SK-N-SH treated with all-trans-retinoic acid at 6 μM for 48 hours (cell line): ENCODE measurements around the gene MATN4.

ENCODE experiments used
- ATAC-seq: fragments of 200-7000 bp; cut with Tn5 transposase; 3 replicates; pipeline ENCODE4 v1.9.1; 2020; ENCODE audit warnings: mild to moderate bottlenecking, moderate library complexity
- ARNTL ChIP-seq: fragments of 450-650 bp; formaldehyde crosslinking; IDR thresholded peaks from 2 replicates; pipeline ENCODE4 v1.5.0; 2020; ENCODE audit warnings: low read depth, mild to moderate bottlenecking, moderate library complexity, borderline replicate concordance
- BACH2 ChIP-seq: fragments of 250-450 bp; sonication (Bioruptor Pico); IDR thresholded peaks from 2 replicates; pipeline ENCODE4 v1.9.0; 2021; ENCODE audit warnings: mild to moderate bottlenecking, borderline replicate concordance
- CSDC2 ChIP-seq: fragments of 250-450 bp; sonication (Bioruptor Pico); IDR thresholded peaks from 2 replicates; pipeline ENCODE4 v1.5.0; 2020; ENCODE audit warnings: mild to moderate bottlenecking, moderate library complexity
- ESRRG ChIP-seq: fragments of 250-450 bp; sonication (Bioruptor Pico); IDR thresholded peaks from 2 replicates; pipeline ENCODE4 v1.6.1; 2021; ENCODE audit warnings: mild to moderate bottlenecking
- GLIS3 ChIP-seq: fragments of 250-450 bp; sonication (Bioruptor Pico); IDR thresholded peaks from 2 replicates; pipeline ENCODE4 v1.5.0; 2020; ENCODE audit warnings: mild to moderate bottlenecking, moderate library complexity
- ISL1 ChIP-seq: fragments of 250-450 bp; sonication (Bioruptor Pico); IDR thresholded peaks from 2 replicates; pipeline ENCODE4 v2.1.2; 2022; ENCODE audit warnings: mild to moderate bottlenecking, moderate library complexity
- OSR1 ChIP-seq: fragments of 250-450 bp; sonication (Bioruptor Pico); IDR thresholded peaks from 2 replicates; pipeline ENCODE4 v1.8.0; 2022; ENCODE audit warnings: moderate library complexity, mild to moderate bottlenecking, inconsistent platforms
- PPARA ChIP-seq: fragments of 250-450 bp; sonication (Bioruptor Pico); IDR thresholded peaks from 2 replicates; pipeline ENCODE4 v1.5.0; 2020; ENCODE audit warnings: mild to moderate bottlenecking, borderline replicate concordance
- RARB ChIP-seq: fragments of 250-450 bp; sonication (Bioruptor Pico); IDR thresholded peaks from 2 replicates; pipeline ENCODE4 v1.8.0; 2021; ENCODE audit warnings: mild to moderate bottlenecking, moderate library complexity
- SNAI2 ChIP-seq: fragments of 250-450 bp; sonication (Bioruptor Pico); IDR thresholded peaks from 2 replicates; pipeline ENCODE4 v1.5.0; 2020; ENCODE audit warnings: mild to moderate bottlenecking, moderate library complexity
- TCF4 ChIP-seq: fragments of 250-450 bp; sonication (Bioruptor Pico); IDR thresholded peaks from 2 replicates; pipeline ENCODE4 v1.8.0; 2021; ENCODE audit warnings: mild to moderate bottlenecking, moderate library complexity, borderline replicate concordance
- TOX ChIP-seq: fragments of 250-450 bp; sonication (Bioruptor Pico); IDR thresholded peaks from 2 replicates; pipeline ENCODE4 v1.8.0; 2021; ENCODE audit warnings: mild to moderate bottlenecking, moderate library complexity, borderline replicate concordance
- ZC3H10 ChIP-seq: fragments of 250-450 bp; sonication (Bioruptor Pico); IDR thresholded peaks from 2 replicates; pipeline ENCODE4 v1.5.1; 2021; ENCODE audit warnings: mild to moderate bottlenecking, moderate library complexity
- ZFP3 ChIP-seq: fragments of 250-450 bp; sonication (Bioruptor Pico); IDR thresholded peaks from 2 replicates; pipeline ENCODE4 v1.5.0; 2020; ENCODE audit warnings: mild to moderate bottlenecking, moderate library complexity
- ZNF565 ChIP-seq: fragments of 450-650 bp; formaldehyde crosslinking; conservative IDR thresholded peaks from 2 replicates; pipeline ENCODE4 v1.5.0; 2020; ENCODE audit warnings: low read depth, mild to moderate bottlenecking, moderate library complexity
- ZNF8 ChIP-seq: fragments of 450-650 bp; formaldehyde crosslinking; IDR thresholded peaks from 2 replicates; pipeline ENCODE4 v1.5.0; 2020; ENCODE audit warnings: mild to moderate bottlenecking, moderate library complexity
- TF ChIP-seq, protein P1 (sequence below): fragments of 250-450 bp; sonication (Bioruptor Pico); IDR thresholded peaks from 2 replicates; pipeline ENCODE4 v1.5.0; 2020; ENCODE audit warnings: mild to moderate bottlenecking, moderate library complexity
- TF ChIP-seq, protein P2 (sequence below): fragments of 250-450 bp; sonication (Bioruptor Pico); IDR thresholded peaks from 2 replicates; pipeline ENCODE4 v1.8.0; 2021; ENCODE audit warnings: low read depth, mild to moderate bottlenecking, moderate library complexity, borderline replicate concordance
- TF ChIP-seq, protein P3 (sequence below): fragments of 250-450 bp; sonication (Bioruptor Pico); IDR thresholded peaks from 2 replicates; pipeline ENCODE4 v1.5.1; 2021; ENCODE audit warnings: mild to moderate bottlenecking, moderate library complexity

MATN4 gene

DNA sequence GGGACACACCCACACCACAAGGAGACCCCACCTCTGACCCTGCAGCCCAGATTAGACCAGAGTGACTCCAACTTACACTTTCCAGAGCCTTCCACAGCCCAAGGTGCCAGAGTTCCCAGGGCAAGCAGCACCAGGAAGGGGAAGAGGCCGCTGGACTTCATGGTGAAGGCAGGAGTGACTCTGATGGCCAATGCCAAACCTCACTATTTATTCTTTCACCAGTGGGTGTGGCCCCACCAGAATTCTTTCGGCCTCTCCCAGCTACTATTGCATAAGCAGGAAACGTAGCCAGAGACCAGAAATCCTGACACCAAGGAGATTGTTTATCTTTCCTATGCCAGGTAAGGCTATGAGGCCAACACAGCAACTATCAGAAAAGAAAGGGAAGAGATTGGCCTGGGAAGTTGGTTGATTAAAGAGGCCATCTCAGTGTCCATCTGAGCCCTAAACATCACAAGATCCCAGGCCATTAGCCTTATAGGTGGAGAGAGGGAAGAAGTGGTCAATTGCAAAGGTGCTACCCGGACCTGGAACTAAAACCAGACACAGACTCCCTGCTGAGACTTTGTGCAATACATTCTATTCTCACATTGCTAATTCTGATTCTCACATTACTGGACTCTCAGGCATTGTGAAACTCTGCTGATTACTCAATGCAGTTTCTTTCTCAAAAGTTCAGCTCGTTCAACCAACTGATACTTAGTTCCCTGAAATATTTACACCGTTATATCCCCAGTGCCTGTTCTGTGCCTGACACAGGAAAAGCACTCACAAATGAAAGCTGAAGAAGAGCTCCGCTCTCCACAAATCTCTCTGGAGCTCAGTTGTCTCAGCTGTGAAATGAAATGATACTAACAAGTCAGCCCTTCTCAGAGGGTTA lies 53.5 kb downstream of the MATN4 start, which contains the start of gene SLPI:
Gene SLPI, minus strand, starts transcription at position 182 of the 880 bp plus-strand sequence. Its CDS starts 21 bp downstream, at position 161.
- TF ChIP-seq, protein P1, sequence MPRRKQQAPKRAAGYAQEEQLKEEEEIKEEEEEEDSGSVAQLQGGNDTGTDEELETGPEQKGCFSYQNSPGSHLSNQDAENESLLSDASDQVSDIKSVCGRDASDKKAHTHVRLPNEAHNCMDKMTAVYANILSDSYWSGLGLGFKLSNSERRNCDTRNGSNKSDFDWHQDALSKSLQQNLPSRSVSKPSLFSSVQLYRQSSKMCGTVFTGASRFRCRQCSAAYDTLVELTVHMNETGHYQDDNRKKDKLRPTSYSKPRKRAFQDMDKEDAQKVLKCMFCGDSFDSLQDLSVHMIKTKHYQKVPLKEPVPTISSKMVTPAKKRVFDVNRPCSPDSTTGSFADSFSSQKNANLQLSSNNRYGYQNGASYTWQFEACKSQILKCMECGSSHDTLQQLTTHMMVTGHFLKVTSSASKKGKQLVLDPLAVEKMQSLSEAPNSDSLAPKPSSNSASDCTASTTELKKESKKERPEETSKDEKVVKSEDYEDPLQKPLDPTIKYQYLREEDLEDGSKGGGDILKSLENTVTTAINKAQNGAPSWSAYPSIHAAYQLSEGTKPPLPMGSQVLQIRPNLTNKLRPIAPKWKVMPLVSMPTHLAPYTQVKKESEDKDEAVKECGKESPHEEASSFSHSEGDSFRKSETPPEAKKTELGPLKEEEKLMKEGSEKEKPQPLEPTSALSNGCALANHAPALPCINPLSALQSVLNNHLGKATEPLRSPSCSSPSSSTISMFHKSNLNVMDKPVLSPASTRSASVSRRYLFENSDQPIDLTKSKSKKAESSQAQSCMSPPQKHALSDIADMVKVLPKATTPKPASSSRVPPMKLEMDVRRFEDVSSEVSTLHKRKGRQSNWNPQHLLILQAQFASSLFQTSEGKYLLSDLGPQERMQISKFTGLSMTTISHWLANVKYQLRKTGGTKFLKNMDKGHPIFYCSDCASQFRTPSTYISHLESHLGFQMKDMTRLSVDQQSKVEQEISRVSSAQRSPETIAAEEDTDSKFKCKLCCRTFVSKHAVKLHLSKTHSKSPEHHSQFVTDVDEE (CRISPR knock-in tag): no peak
- TF ChIP-seq TCF4 (CRISPR knock-in tag): no peak
- TF ChIP-seq ISL1 (CRISPR knock-in tag): no peak
- TF ChIP-seq CSDC2 (CRISPR knock-in tag): no peak
- no peak for TF ChIP-seq TOX (CRISPR knock-in tag)
- no peak for TF ChIP-seq ZNF565
- TF ChIP-seq ZFP3 (CRISPR knock-in tag): no peak
- TF ChIP-seq, protein P2, sequence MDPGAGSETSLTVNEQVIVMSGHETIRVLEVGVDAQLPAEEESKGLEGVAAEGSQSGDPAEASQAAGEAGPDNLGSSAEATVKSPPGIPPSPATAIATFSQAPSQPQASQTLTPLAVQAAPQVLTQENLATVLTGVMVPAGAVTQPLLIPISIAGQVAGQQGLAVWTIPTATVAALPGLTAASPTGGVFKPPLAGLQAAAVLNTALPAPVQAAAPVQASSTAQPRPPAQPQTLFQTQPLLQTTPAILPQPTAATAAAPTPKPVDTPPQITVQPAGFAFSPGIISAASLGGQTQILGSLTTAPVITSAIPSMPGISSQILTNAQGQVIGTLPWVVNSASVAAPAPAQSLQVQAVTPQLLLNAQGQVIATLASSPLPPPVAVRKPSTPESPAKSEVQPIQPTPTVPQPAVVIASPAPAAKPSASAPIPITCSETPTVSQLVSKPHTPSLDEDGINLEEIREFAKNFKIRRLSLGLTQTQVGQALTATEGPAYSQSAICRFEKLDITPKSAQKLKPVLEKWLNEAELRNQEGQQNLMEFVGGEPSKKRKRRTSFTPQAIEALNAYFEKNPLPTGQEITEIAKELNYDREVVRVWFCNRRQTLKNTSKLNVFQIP (CRISPR knock-in tag): no peak
- TF ChIP-seq ZNF8 (CRISPR knock-in tag): no peak
- TF ChIP-seq, protein P3, sequence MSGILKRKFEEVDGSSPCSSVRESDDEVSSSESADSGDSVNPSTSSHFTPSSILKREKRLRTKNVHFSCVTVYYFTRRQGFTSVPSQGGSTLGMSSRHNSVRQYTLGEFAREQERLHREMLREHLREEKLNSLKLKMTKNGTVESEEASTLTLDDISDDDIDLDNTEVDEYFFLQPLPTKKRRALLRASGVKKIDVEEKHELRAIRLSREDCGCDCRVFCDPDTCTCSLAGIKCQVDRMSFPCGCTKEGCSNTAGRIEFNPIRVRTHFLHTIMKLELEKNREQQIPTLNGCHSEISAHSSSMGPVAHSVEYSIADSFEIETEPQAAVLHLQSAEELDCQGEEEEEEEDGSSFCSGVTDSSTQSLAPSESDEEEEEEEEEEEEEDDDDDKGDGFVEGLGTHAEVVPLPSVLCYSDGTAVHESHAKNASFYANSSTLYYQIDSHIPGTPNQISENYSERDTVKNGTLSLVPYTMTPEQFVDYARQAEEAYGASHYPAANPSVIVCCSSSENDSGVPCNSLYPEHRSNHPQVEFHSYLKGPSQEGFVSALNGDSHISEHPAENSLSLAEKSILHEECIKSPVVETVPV (CRISPR knock-in tag): no peak
- no peak for TF ChIP-seq ESRRG
- TF ChIP-seq ARNTL: no peak
- TF ChIP-seq BACH2: no peak
- TF ChIP-seq ZC3H10 (CRISPR knock-in tag): no peak
- TF ChIP-seq PPARA (CRISPR knock-in tag): no peak
- no peak for TF ChIP-seq GLIS3 (CRISPR knock-in tag)
- no peak for TF ChIP-seq SNAI2 (CRISPR knock-in tag)
- no peak for ATAC-seq

DNA sequence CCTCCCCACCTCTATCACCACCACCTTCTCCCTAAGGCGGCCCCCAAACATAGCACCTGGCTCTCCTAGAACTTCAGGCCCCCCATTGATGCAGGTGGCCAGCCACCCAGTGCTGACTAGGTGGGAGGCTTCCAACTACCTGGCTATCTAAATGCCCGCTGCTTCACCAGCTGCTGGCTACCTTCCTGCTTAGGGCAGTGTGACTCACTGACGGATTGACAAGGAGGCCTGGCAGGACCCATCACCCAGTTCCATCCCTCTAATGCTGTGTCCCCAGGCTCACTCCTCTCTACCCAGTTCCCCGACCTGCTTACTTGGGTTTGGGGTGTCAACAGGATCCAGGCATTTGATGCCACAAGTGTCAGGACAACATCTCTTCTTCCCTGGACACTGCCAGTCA lies 54.8 kb downstream of the MATN4 start:
- TF ChIP-seq, protein P3 (CRISPR knock-in tag): no peak
- no peak for TF ChIP-seq ISL1 (CRISPR knock-in tag)
- TF ChIP-seq BACH2: no peak
- TF ChIP-seq TCF4 (CRISPR knock-in tag): no peak
- no peak for TF ChIP-seq ARNTL
- no peak for TF ChIP-seq OSR1 (CRISPR knock-in tag)
- TF ChIP-seq ESRRG: no peak
- TF ChIP-seq, all 23 proteins: peak for 0

DNA sequence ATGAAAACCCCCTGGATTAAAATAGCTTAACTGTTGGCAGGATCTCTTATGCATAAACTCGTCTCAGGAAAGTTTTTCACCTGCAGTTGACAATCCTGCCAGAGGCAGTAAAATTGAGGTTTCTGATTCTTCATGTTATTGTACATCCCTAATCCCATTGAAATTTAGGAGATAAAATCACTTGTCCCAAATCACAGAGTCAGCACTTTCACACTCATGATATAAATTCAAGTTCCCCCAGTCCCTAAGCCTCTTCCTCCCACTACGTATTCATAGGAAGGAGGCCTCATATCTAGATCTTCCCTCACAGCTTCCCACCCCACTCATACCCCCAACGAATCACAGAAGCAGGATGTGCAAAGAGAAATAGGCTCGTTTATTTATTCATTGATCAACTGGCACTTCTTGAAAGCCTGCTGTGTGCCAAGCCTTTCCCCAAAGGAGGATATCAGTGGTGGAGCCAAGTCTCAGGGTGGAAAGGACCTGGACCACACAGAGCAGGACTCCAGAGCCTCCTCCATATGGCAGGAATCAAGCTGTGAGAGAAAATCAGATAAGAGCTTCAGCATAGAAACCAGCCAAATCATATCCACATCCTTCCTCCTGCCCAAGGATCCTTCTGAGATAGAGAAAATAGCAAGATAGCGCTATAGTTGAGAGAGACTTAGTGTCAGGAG lies 56.1 kb downstream of the MATN4 start:
- TF ChIP-seq ISL1 (CRISPR knock-in tag) (no peak), ARNTL (no peak), ZFP3 (CRISPR knock-in tag) (no peak), CSDC2 (CRISPR knock-in tag) (no peak), TCF4 (CRISPR knock-in tag) (no peak), BACH2 (no peak), GLIS3 (CRISPR knock-in tag) (no peak), RARB (CRISPR knock-in tag) (no peak), ZNF565 (no peak)
- TF ChIP-seq, protein P1 (CRISPR knock-in tag): no peak
- TF ChIP-seq, protein P3 (CRISPR knock-in tag): no peak
- TF ChIP-seq, all 23 proteins: peak for 0
- no peak for ATAC-seq

More for the DNA sequence above, 54.8 kb downstream of the MATN4 start:
- ATAC-seq: no peak
